Neural cell (in vitro differentiated cells): ENCODE measurements around the gene GALNT10. TPM values are rescaled to one million over a fixed set of nuclear protein-coding genes. Genes with fewer than 3 reads are reported as not detected.

Experiments
- H2AFZ ChIP-seq: fragments of 200-600, 300-800 bp; sonication (generic), shearing (Covaris generic); 2 replicates; pipeline ENCODE4 v1.6.0; 2014; ENCODE audit warnings: low read depth, mild to moderate bottlenecking, antibody characterized with exemption, low read length, moderate library complexity
- H3F3A ChIP-seq: fragments of 200-600 bp; shearing (Covaris generic); 2 replicates; pipeline ENCODE4 v1.6.1; 2016; ENCODE audit warnings: mild to moderate bottlenecking, moderate library complexity, mixed read lengths, antibody characterized with exemption, low read length; ENCODE audit not compliant: insufficient read depth, poor library complexity, severe bottlenecking
- H3K27ac ChIP-seq: fragments of 200-600, 300-800 bp; sonication (generic), shearing (Covaris generic); 2 replicates; pipeline ENCODE4 v1.5.1; 2014; ENCODE audit warnings: mild to moderate bottlenecking, low read length, moderate library complexity
- H3K27me3 ChIP-seq: fragments of 300-800, 200-600 bp; sonication (generic), shearing (Covaris generic); 2 replicates; pipeline ENCODE4 v1.6.0; 2014; ENCODE audit warnings: mild to moderate bottlenecking, low read depth, low read length, moderate library complexity; ENCODE audit not compliant: insufficient read depth
- H3K36me3 ChIP-seq: fragments of 300-800, 200-600 bp; sonication (generic), shearing (Covaris generic); 2 replicates; pipeline ENCODE4 v1.5.1; 2014; ENCODE audit warnings: mild to moderate bottlenecking, antibody characterized with exemption, low read length, moderate library complexity; ENCODE audit not compliant: insufficient read depth
- H3K4me2 ChIP-seq: fragments of 300-800, 200-600 bp; sonication (generic), shearing (Covaris generic); 2 replicates; pipeline ENCODE4 v1.6.0; 2014; ENCODE audit warnings: mild to moderate bottlenecking, low read length
- H3K4me3 ChIP-seq: fragments of 300-800, 200-600 bp; sonication (generic), shearing (Covaris generic); 2 replicates; pipeline ENCODE4 v1.5.1; 2014; ENCODE audit warnings: mild to moderate bottlenecking, low read length, moderate library complexity
- H3K79me2 ChIP-seq: fragments of 200-600 bp; shearing (Covaris generic); replicated peaks from 2 replicates; pipeline ENCODE4 v1.6.0; 2014; ENCODE audit warnings: mild to moderate bottlenecking, low read length, moderate library complexity; ENCODE audit not compliant: insufficient read depth
- H3K9ac ChIP-seq: fragments of 300-800, 200-600 bp; sonication (generic), shearing (Covaris generic); 2 replicates; pipeline ENCODE4 v1.6.1; 2016; ENCODE audit warnings: mild to moderate bottlenecking, low read length, mixed read lengths
- H3K9me2 ChIP-seq: fragments of 200-600 bp; shearing (Covaris generic); 2 replicates; pipeline ENCODE4 v1.6.1; 2016; ENCODE audit warnings: mild to moderate bottlenecking, low read length, mixed read lengths; ENCODE audit not compliant: insufficient read depth
- H3K9me3 ChIP-seq: fragments of 200-600, 300-800 bp; sonication (generic), shearing (Covaris generic); 2 replicates; pipeline ENCODE4 v1.6.1; 2016; ENCODE audit warnings: mild to moderate bottlenecking, mixed run types, low read length, moderate library complexity, mixed read lengths
- H4K20me1 ChIP-seq: fragments of 200-600 bp; shearing (Covaris generic); 2 replicates; pipeline ENCODE4 v1.6.1; 2016; ENCODE audit warnings: mild to moderate bottlenecking, mixed run types; ENCODE audit not compliant: insufficient read depth
- EP300 ChIP-seq: fragments of 450-650 bp; conservative IDR thresholded peaks from 2 replicates; pipeline ENCODE4 v1.6.1; 2014; ENCODE audit warnings: antibody characterized with exemption, mild to moderate bottlenecking, moderate library complexity; ENCODE audit not compliant: poor library complexity, severe bottlenecking
- EZH2 ChIP-seq: fragments of 200-600, 300-800 bp; shearing (Covaris generic), sonication (generic); IDR thresholded peaks from 2 replicates; pipeline ENCODE4 v1.6.1; 2014; ENCODE audit warnings: antibody characterized with exemption, low read length, borderline replicate concordance, mild to moderate bottlenecking; ENCODE audit not compliant: insufficient read depth, poor library complexity, severe bottlenecking
- MXI1 ChIP-seq: fragments of 450-650 bp; conservative IDR thresholded peaks from 2 replicates; pipeline ENCODE4 v1.6.1; 2014; ENCODE audit warnings: antibody characterized with exemption, mild to moderate bottlenecking; ENCODE audit not compliant: poor library complexity, severe bottlenecking
- POLR2AphosphoS5 ChIP-seq: IDR thresholded peaks from 2 replicates; pipeline ENCODE4 v1.6.1; 2012
- RAD21 ChIP-seq: fragments of 450-650 bp; conservative IDR thresholded peaks from 2 replicates; pipeline ENCODE4 v1.6.1; 2014; ENCODE audit warnings: antibody characterized with exemption, mild to moderate bottlenecking, moderate library complexity
- polyA plus RNA-seq: library from polyadenylated mRNA; depleted of rRNA; stranded (reverse); fragments of >200 nt; gene quantifications from 2 replicates; pipeline ENCODE4 v1.2.3, GENCODE V29; 2014
- TF ChIP-seq, protein P1 (sequence below): IDR thresholded peaks from 2 replicates; pipeline ENCODE4 v1.6.1; 2012; ENCODE audit warnings: borderline replicate concordance
- TF ChIP-seq, protein P2 (sequence below): fragments of 450-650 bp; IDR thresholded peaks from 2 replicates; pipeline ENCODE4 v1.5.1; 2014; ENCODE audit warnings: antibody characterized with exemption, mild to moderate bottlenecking, moderate library complexity; ENCODE audit not compliant: poor library complexity, severe bottlenecking

Gene GALNT10
- polyA plus RNA-seq, 1 donor from 2014 or later: 3.1 TPM

DNA sequence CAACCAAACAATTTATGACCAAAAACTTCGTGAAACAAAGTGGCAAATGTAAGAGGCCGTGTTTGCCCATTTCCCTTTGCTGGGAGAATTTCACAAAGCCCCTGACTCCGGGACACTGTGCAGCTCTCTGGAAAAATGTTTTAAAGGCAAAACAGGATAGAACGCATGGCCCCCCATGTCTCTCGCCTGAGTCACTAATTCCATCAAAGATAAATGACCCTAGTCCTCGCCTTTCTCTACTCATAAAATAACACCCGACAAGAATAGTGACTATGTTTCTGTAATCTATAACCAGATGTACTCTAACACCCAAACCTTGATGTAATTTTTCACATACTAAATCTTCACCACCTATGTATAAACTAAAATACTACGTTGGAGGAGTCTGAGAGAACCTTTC is 199.6 kb downstream of the GALNT10 start:
- Histone ChIP-seq H4K20me1 (no peaks in the 10 kb centered on the region), H3K4me3 (no peak overlapping the region), H3K79me2 (no peaks in the 10 kb centered on the region), H3K27ac (no peak overlapping the region), H3K9me2 (no peaks in the 10 kb centered on the region), H2AFZ (no peak overlapping the region), H3K4me2 (no peak overlapping the region), H3F3A (no peaks in the 10 kb centered on the region), H3K9ac (no peak overlapping the region), H3K9me3 (no peaks in the 10 kb centered on the region), H3K36me3 (no peaks in the 10 kb centered on the region), H3K27me3 (no peaks in the 10 kb centered on the region)
- TF ChIP-seq, protein P1, sequence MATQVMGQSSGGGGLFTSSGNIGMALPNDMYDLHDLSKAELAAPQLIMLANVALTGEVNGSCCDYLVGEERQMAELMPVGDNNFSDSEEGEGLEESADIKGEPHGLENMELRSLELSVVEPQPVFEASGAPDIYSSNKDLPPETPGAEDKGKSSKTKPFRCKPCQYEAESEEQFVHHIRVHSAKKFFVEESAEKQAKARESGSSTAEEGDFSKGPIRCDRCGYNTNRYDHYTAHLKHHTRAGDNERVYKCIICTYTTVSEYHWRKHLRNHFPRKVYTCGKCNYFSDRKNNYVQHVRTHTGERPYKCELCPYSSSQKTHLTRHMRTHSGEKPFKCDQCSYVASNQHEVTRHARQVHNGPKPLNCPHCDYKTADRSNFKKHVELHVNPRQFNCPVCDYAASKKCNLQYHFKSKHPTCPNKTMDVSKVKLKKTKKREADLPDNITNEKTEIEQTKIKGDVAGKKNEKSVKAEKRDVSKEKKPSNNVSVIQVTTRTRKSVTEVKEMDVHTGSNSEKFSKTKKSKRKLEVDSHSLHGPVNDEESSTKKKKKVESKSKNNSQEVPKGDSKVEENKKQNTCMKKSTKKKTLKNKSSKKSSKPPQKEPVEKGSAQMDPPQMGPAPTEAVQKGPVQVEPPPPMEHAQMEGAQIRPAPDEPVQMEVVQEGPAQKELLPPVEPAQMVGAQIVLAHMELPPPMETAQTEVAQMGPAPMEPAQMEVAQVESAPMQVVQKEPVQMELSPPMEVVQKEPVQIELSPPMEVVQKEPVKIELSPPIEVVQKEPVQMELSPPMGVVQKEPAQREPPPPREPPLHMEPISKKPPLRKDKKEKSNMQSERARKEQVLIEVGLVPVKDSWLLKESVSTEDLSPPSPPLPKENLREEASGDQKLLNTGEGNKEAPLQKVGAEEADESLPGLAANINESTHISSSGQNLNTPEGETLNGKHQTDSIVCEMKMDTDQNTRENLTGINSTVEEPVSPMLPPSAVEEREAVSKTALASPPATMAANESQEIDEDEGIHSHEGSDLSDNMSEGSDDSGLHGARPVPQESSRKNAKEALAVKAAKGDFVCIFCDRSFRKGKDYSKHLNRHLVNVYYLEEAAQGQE: no peak
- no peak for TF ChIP-seq EP300
- no peak for TF ChIP-seq MXI1
- TF ChIP-seq EZH2: no peak
- TF ChIP-seq POLR2AphosphoS5: no peak
- TF ChIP-seq, protein P2, sequence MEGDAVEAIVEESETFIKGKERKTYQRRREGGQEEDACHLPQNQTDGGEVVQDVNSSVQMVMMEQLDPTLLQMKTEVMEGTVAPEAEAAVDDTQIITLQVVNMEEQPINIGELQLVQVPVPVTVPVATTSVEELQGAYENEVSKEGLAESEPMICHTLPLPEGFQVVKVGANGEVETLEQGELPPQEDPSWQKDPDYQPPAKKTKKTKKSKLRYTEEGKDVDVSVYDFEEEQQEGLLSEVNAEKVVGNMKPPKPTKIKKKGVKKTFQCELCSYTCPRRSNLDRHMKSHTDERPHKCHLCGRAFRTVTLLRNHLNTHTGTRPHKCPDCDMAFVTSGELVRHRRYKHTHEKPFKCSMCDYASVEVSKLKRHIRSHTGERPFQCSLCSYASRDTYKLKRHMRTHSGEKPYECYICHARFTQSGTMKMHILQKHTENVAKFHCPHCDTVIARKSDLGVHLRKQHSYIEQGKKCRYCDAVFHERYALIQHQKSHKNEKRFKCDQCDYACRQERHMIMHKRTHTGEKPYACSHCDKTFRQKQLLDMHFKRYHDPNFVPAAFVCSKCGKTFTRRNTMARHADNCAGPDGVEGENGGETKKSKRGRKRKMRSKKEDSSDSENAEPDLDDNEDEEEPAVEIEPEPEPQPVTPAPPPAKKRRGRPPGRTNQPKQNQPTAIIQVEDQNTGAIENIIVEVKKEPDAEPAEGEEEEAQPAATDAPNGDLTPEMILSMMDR: no peak

DNA sequence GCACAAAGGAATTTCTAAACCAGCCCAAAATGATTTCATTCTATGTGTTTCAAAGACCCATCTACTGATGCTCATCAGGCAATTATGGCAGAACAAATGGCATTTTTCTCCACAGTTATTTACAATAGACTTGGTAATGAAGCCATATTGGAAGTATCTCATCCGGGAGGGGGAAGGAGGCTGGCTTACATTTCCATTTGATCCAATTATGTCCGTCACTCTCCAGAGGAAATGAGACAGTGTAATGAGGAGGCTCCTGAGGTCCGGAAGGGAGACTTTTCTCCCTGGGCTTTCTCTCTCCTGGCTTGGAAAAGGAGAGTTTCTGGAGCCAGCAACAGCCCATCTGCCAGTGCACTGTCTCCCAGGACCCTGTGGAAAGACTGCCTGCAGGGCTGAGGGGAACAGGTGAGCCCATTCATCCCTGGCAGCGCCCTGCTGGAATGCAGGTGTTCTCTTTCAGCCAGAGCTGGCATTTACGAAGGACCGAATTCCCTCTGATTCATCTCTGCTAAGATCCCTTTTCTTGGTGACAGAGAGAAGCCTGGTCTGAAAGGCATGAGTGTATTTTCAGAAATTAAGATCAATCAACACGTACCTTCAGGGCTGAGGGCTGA is 200.3 kb downstream of the GALNT10 start:
- H3K4me2 ChIP-seq: no peak overlapping the region
- TF ChIP-seq RAD21 (no peak), MXI1 (no peak)
- TF ChIP-seq, protein P2: no peak

More for the DNA sequence above, 200.3 kb downstream of the GALNT10 start:
- no peak overlapping the region for H2AFZ ChIP-seq
- no peaks in the 10 kb centered on the region for H3K9me3 ChIP-seq
- H3F3A ChIP-seq: no peaks in the 10 kb centered on the region
- no peak overlapping the region for H3K27ac ChIP-seq
- H3K9me2 ChIP-seq: no peaks in the 10 kb centered on the region
- H3K36me3 ChIP-seq: no peaks in the 10 kb centered on the region
- no peak overlapping the region for H3K9ac ChIP-seq
- H3K4me3 ChIP-seq: no peak overlapping the region
- H4K20me1 ChIP-seq: no peaks in the 10 kb centered on the region
- no peaks in the 10 kb centered on the region for H3K27me3 ChIP-seq
- H3K79me2 ChIP-seq: no peaks in the 10 kb centered on the region
